BJ (cell line): ENCODE results near the gene NELL1. TPM values are rescaled to one million over a fixed set of nuclear protein-coding genes. Genes with fewer than 3 reads are reported as not detected.

Experiments
- CTCF ChIA-PET: fragments of 350-600 bp; formaldehyde crosslinking; extraction: SDS; loops from one replicate; lab custom pipeline; 2021; ENCODE audit warnings: antibody characterized with exemption, inconsistent platforms; lab: Yijun Ruan, JAX
- POLR2A ChIA-PET: fragments of 300-600 bp; sonication (Branson Sonifier 250); formaldehyde crosslinking; extraction: SDS; loops from one replicate; lab custom pipeline; 2021; ENCODE audit warnings: antibody characterized with exemption; lab: Charles Lee
- DNase-seq: peaks from one replicate; pipeline ENCODE4 v3.0.0-alpha.2; 2011; ENCODE audit warnings: low read depth
- H3K27me3 ChIP-seq: 2 replicates; pipeline ENCODE4 v1.6.0; 2011; ENCODE audit warnings: low read length; ENCODE audit not compliant: control insufficient read depth, insufficient read depth
- H3K36me3 ChIP-seq: 2 replicates; pipeline ENCODE4 v1.5.1; 2011; ENCODE audit warnings: low read length; ENCODE audit not compliant: control insufficient read depth, insufficient read depth
- H3K4me3 ChIP-seq: 2 replicates; pipeline ENCODE4 v1.5.1; 2011; ENCODE audit warnings: low read depth, mild to moderate bottlenecking, control low read depth, low read length
- CTCF ChIP-seq: IDR thresholded peaks from 2 replicates; pipeline ENCODE4 v1.5.1; 2011; ENCODE audit warnings: low read depth, mild to moderate bottlenecking, control low read depth, inconsistent platforms, low read length, moderate library complexity; ENCODE audit not compliant: insufficient read depth
- polyA plus RNA-seq: library from polyadenylated mRNA; depleted of rRNA; stranded (reverse); fragments of >200 nt; gene quantifications from 2 replicates; pipeline ENCODE4 v1.2.3, GENCODE V29; 2011

Gene NELL1
- polyA plus RNA-seq, 1 experiment: not detected

GRCh38 chr11:21195995-21196394 is 526.6 kb downstream of the NELL1 start:
- CTCF ChIA-PET: interaction anchor here (0.5 kb wide), 1 partner anchor 372 kb away, joined by 3 read pairs; no protein-coding TSS in a partner anchor
- POLR2A ChIA-PET: no interaction called here
- H3K27me3 ChIP-seq: no peaks in the 10 kb centered on the region
- no peak for TF ChIP-seq CTCF
- H3K4me3 ChIP-seq: no peak overlapping the region
- H3K36me3 ChIP-seq: no peaks in the 10 kb centered on the region
- DNase-seq: no peak

- H3K36me3 ChIP-seq: no peaks in the 10 kb centered on the region
- CTCF ChIA-PET: no interaction called here
- DNase-seq: no peak
- POLR2A ChIA-PET: no interaction called here
- TF ChIP-seq CTCF: no peak
- no peaks in the 10 kb centered on the region for H3K27me3 ChIP-seq
- no peak overlapping the region for H3K4me3 ChIP-seq
Observed at GRCh38 chr11:21198498-21198897, 529.1 kb downstream of the NELL1 start.

- TF ChIP-seq CTCF: no peak
- Histone ChIP-seq H3K4me3 (no peak overlapping the region), H3K27me3 (no peaks in the 10 kb centered on the region), H3K36me3 (no peaks in the 10 kb centered on the region)
- ChIA-PET CTCF (no interaction called here), POLR2A (no interaction called here)
- no peak for DNase-seq
Observed at GRCh38 chr11:21205205-21205604, 535.8 kb downstream of the NELL1 start.

GRCh38 chr11:21225860-21226259 is 556.5 kb downstream of the NELL1 start:
- ChIA-PET CTCF (no interaction called here), POLR2A (no interaction called here)
- no peak for DNase-seq
- Histone ChIP-seq H3K27me3 (no peaks in the 10 kb centered on the region), H3K4me3 (no peak overlapping the region), H3K36me3 (no peaks in the 10 kb centered on the region)
- no peak for TF ChIP-seq CTCF

- TF ChIP-seq CTCF: no peak
- no peaks in the 10 kb centered on the region for H3K36me3 ChIP-seq
- no peak overlapping the region for H3K4me3 ChIP-seq
- ChIA-PET POLR2A (no interaction called here), CTCF (no interaction called here)
- no peaks in the 10 kb centered on the region for H3K27me3 ChIP-seq
- no peak for DNase-seq
Observed at GRCh38 chr11:21229224-21229623, 559.8 kb downstream of the NELL1 start.
